ENCODE results near the gene ITPRID1.
"Not testable (repeated sequence)": the region's sequence is repeated elsewhere in the genome, so short reads cannot be mapped to it uniquely, and the experiment has no call there.

ITPRID1 gene

GRCh38 chr7:31513790-31514189, at the start of gene ITPRID1:
Gene ITPRID1 (plus strand): TSS chr7:31514090. CDS start chr7:31553025, 38,935 bp downstream.
- no peak for DNase-seq

DNA sequence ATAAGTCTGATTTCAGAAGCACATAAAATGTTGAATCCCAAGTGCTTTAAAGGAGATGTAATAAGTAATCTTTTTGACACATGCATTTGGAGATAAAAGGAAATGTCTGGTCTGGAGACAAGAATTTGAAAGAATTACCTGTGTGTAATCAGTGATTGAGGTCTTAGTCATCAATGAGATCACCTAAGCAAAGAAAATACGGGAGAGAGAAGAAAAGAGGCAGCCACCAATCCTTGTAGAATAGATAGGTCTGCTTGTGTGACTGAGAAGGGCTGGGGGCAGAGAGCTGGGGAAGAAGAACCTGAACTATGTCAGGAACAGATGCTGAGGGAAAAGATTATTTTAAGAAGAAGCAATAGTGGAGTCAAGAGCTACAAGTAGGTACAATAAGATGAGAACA, 49.3 kb upstream of the ITPRID1 start:
- no peak for DNase-seq

DNA sequence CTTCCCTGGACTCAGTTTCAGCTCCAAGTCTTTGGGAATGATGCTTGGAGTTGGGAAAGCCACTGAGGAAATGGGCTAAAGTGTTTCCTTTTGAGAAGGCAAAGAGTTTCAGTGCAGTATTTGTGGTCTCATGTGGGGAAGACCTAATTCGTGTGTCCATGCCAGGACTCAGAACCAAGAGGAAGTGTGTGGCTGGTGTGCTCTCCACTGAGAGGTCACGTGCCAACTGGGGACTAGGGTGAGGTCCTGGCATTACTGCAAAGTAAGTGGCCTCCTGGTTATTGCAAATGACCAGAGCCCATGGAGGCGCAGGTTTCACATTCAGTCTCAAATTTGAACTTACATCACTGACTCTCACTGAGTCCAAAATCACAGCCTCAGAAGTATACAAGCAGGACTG, 48.6 kb upstream of the ITPRID1 start:
- DNase-seq: no peak

- no peak for DNase-seq
These were observed 47.9 kb upstream of the ITPRID1 start for GRCh38 chr7:31466036-31466435.

DNA sequence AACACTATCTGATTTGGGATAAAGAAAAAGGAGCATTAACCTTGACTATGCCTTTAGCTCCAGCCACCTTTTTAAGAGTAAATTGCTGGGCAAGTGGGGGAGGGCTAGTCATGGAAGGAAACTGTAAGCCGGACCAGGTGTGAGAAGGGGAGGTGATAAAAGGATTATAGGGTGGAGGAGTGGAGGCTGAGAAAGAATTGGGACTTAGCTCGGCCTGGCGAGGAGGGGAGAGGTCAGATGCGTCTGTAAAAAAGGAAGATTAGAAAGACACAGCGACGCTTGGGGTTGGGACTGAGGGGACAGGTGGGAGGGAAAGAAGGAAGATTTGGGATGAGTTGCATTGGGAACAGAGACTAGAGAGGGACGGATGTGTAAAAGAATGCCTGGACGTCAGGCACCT, 43.0 kb upstream of the ITPRID1 start:
- not testable (repeated sequence) for DNase-seq

GRCh38 chr7:31475368-31475767, 38.5 kb upstream of the ITPRID1 start:
- DNase-seq: no peak

DNA sequence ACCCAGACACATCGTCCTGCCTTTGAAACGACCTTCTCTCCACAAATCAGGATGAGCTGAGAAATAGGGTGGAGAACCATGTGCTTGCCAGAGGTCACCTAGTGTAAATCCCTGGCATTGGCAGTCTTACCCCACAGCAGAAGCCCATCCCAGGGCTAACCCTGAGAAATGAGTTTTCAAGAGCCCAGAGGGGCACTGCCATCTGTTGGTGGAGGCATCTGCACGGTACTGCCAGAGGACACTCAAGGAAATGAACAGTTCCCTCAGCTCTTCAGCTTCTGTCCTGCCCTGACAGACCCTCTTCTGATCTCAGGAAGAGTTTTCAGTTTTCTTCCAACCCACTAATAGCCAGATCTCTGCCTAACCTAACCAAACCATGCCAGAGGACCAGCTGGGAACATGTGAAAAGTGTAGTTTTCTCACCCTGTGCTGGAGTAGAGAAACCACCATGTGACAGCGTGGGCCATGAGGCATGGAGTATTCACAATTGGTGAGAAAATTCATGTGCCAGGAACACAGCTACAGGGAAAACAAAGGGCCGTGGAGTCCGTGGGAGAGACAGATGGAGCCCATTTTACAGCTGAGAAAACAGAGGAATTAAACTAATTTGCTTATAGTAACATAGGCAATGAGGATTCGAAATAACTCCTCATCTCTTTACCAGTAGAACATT, 37.7 kb upstream of the ITPRID1 start:
- no peak for DNase-seq

- no peak for DNase-seq
These were observed 36.8 kb upstream of the ITPRID1 start for GRCh38 chr7:31476941-31477677.

GRCh38 chr7:31478018-31478417, 35.9 kb upstream of the ITPRID1 start:
- DNase-seq: no peak

DNA sequence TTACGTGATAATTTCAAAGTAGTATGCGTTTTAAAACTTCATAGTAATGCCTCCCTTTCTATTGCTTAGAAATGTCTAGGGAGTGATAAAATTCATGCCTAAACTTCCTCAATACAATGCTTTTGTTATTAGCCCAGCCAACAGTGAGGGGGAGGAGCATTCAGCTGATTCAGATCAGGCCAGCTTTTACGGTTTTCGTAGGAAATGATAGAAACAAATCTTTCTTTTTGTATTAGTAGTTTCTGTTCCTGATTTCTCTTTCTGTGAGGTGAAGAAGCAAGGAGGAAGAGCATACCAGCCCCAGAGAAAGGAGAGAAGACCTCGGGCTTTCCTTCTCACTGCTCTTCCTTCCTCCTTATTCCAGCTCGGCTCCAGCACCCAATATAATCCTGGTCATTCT, 35.2 kb upstream of the ITPRID1 start:
- no peak for DNase-seq

GRCh38 chr7:31487071-31487470, 26.8 kb upstream of the ITPRID1 start:
- no peak for DNase-seq

- no peak for DNase-seq
These were observed 26.4 kb upstream of the ITPRID1 start for GRCh38 chr7:31487476-31487875.

- no peak for DNase-seq
These were observed 25.2 kb upstream of the ITPRID1 start for GRCh38 chr7:31488562-31489203.

- no peak for DNase-seq
These were observed 23.0 kb upstream of the ITPRID1 start for GRCh38 chr7:31490796-31491314.

- no peak for DNase-seq
These were observed 21.8 kb upstream of the ITPRID1 start for GRCh38 chr7:31492086-31492485.

DNA sequence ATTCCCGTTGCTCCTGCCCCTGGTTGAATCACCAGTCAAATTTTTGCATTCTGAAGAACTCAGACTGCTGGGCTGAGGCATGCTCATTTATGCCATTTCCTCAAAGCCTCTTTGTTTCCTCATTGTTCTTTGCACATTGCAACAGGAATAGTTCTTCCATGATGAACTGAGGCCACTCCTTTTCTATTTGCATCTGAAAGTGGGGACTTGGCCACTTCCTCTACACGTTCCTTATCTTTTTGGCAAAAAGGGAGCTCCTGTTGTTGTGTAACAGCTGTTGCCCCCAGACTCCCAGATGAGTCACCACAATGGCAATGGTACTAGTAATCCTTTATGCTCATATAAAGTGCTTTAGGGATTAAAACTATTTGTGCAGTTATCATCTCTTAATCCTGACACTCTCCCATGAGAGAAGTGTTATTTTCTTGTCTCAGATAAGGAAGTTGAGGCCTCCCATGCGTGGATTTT, 20.1 kb upstream of the ITPRID1 start:
- DNase-seq: no peak

- no peak for DNase-seq
These were observed 19.5 kb upstream of the ITPRID1 start for GRCh38 chr7:31494421-31494820.

DNA sequence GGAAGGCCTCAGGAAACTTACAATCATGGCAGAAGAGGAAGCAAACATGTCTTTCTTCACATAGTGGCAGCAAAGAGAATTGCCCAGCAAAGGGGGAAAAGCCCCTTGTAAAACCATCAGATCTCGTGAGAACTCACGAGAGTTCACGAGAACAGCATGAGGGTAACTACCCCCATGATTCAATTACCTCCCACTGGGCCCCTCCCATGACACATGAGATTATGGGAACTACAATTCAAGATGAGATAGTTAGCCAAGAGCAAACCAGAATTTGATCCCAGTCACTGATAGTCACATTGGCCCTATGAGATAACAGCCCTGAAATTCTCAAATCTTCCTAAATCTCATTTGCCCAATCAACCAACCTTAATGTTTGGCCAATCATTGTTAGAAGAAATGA, 18.2 kb upstream of the ITPRID1 start:
- no peak for DNase-seq

- DNase-seq: no peak
These were observed 16.4 kb upstream of the ITPRID1 start for GRCh38 chr7:31497516-31497915.

DNA sequence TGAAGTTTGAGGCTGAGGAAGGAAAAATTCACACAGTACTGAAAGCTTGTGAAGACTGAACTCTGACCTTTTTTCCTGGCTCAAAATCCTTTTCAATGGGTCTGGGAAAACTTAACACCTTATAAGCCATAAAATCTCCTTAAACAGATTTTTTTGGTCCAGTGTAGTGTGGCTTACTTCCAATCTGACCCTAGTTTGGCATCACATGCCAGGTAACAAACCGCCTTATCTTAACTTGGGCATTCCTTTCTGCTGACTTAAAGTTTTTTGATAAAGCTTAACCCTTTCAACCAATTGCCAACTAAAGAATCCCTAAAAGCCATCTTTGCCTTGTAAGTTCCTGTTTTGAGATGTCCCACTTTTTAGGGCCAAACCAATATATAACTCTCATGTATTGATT, 13.2 kb upstream of the ITPRID1 start:
- no peak for DNase-seq

DNA sequence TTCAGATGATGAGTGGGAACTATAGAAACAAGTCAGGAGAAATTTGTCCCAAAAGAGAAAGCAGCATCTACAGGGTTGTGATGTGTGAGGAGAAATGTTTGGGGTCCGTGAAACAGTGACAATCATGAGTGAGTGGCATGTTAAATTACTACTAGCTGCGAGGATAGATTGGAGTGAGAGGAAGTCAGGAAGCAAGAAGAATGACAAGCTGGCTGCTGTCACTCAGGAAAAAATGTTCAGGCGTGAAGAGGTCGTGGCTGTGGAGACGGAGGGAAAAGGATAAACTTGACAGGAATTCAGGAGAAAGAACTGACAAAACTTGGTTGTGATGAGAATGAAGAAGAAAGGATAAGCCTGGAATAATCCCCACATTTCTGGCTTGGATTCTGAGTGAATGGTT, 5.1 kb upstream of the ITPRID1 start:
- DNase-seq: no peak

DNA sequence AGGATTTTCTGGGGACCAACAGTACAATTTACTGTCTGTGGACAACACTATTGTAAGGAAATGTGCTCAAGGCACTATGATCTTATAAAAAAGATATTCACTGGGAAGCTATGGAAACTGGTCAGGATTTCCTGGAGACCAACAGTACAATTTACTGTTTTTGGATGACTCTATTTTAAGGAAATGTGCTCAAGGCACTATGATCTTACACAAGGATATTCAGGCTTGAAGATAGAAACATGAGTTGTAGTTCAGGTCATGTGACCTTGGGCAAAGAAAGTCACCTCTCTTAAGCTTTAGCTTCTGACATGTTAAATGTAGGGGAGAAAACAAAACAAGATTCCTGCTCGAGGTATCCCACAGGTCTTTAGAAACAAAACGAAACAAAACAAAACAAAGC, 1.7 kb upstream of the ITPRID1 start:
- no peak for DNase-seq

GRCh38 chr7:31516680-31517502, 3.0 kb downstream of the ITPRID1 start:
- DNase-seq: no peak

Measured in HCEC 1CT (cell line).